ENCODE data around the gene JADE2. TPM values are rescaled to one million over a fixed set of nuclear protein-coding genes. Genes with fewer than 3 reads are reported as not detected.

The JADE2 gene
- total RNA-seq, 1 donor from 2014 or later: 32.4 TPM

GRCh38 chr5:134625559-134625958 is 100.1 kb downstream of the JADE2 start:
- peaks cover 4% of the 10 kb centered on the region for H3K4me1 Mint-ChIP-seq (ENCODE audit: unreplicated experiment)
- H3K36me3 Mint-ChIP-seq (ENCODE audit: unreplicated experiment): peaks cover 14% of the 10 kb centered on the region
- no peak overlapping the region for H3K4me3 Mint-ChIP-seq (ENCODE audit: unreplicated experiment)
- H3K27me3 Mint-ChIP-seq (ENCODE audit: unreplicated experiment): no peaks in the 10 kb centered on the region
- TF ChIP-seq CTCF (IDR thresholded peaks at IDR 0.05): no peak
- peak; percentile 19 for DNase-seq (ENCODE audit: extremely low spot score, unreplicated experiment)
- peak overlapping the region; percentile 1 for H3K27ac Mint-ChIP-seq (ENCODE audit: unreplicated experiment)
- no peaks in the 10 kb centered on the region for H3K9me3 Mint-ChIP-seq (ENCODE audit: unreplicated experiment)

GRCh38 chr5:134626369-134627014 is 101.0 kb downstream of the JADE2 start:
- no peak for TF ChIP-seq CTCF (IDR thresholded peaks at IDR 0.05)
- Mint-ChIP-seq H3K9me3 (ENCODE audit: unreplicated experiment) (no peaks in the 10 kb centered on the region), H3K4me1 (ENCODE audit: unreplicated experiment) (peaks cover 9% of the 10 kb centered on the region), H3K27ac (ENCODE audit: unreplicated experiment) (no peak overlapping the region), H3K36me3 (ENCODE audit: unreplicated experiment) (peaks cover 13% of the 10 kb centered on the region), H3K27me3 (ENCODE audit: unreplicated experiment) (no peaks in the 10 kb centered on the region), H3K4me3 (ENCODE audit: unreplicated experiment) (no peak overlapping the region)
- no peak for DNase-seq (ENCODE audit: extremely low spot score, unreplicated experiment)

Other genes starting within 250 kb of the JADE2 start
- 3.3 and 3.9 TPM in 2 replicates for gene CDKL3, start 158.5 kb upstream of the JADE2 start, total RNA-seq
- gene UBE2B, start 154.1 kb upstream of the JADE2 start, total RNA-seq: 106 and 114 TPM in 2 replicates
- 19.5 and 21.5 TPM in 2 replicates for gene CDKN2AIPNL, start 113.8 kb upstream of the JADE2 start, total RNA-seq
- 70.6 and 75.0 TPM in 2 replicates for gene SAR1B, start 107.2 kb downstream of the JADE2 start, total RNA-seq
- gene SEC24A, start 123.1 kb downstream of the JADE2 start, total RNA-seq: 37.2 and 38.9 TPM in 2 replicates
- 48.7 and 49.6 TPM in 2 replicates for gene CAMLG, start 212.9 kb downstream of the JADE2 start, total RNA-seq
- gene DDX46, start 233.1 kb downstream of the JADE2 start, total RNA-seq: 46.1 and 55.3 TPM in 2 replicates

Measured in osteocyte (in vitro differentiated cells).